SK-N-SH (cell line): ENCODE results near the gene PANX2. TPM values are rescaled to one million over a fixed set of nuclear protein-coding genes. Genes with fewer than 3 reads are reported as not detected.

ENCODE experiments used
- CTCF ChIA-PET: fragments of 300-600, 350-600 bp; formaldehyde crosslinking; extraction: SDS; loops from one replicate; lab custom pipeline; 2021; lab: Yijun Ruan, JAX
- POLR2A ChIA-PET: fragments of 350-600 bp; sonication (Branson Sonifier 250); formaldehyde crosslinking; extraction: SDS; loops from one replicate; lab custom pipeline; 2020; ENCODE audit warnings: antibody characterized with exemption, inconsistent platforms; lab: Yijun Ruan, JAX
- DNase-seq: peaks from one replicate; pipeline ENCODE4 v3.0.0; 2012
- H2AFZ ChIP-seq: fragments of 200-600 bp; sonication (generic); 2 replicates; pipeline ENCODE4 v1.8.1; 2016; ENCODE audit warnings: antibody characterized with exemption, mild to moderate bottlenecking, low read depth
- H3F3A ChIP-seq: fragments of 200-600 bp; sonication (generic); replicated peaks from 2 replicates; pipeline ENCODE3; 2016; ENCODE audit warnings: antibody characterized with exemption, mild to moderate bottlenecking; ENCODE audit not compliant: insufficient read depth
- H3K27ac ChIP-seq, 2 experiments: fragments of 200-500 bp in 1 of 2; fragments of 200-600 bp in 1 of 2; sonication (Bioruptor generic) in 1 of 2; sonication (generic), shearing (Covaris generic) in 1 of 2; 2 replicates each; pipeline versions ENCODE4 v1.5.1 to v1.6.1; 2014 to 2016; ENCODE audit warnings: low read depth in 2 of 2, inconsistent platforms in 1 of 2, low read length in 1 of 2, mild to moderate bottlenecking in 1 of 2, mixed read lengths in 1 of 2
- H3K27me3 ChIP-seq: fragments of 200-600 bp; sonication (generic), shearing (Covaris generic); 2 replicates; pipeline ENCODE4 v1.6.1; 2016; ENCODE audit warnings: mixed run types; ENCODE audit not compliant: insufficient read depth
- H3K36me3 ChIP-seq, 2 experiments: fragments of 200-500 bp in 1 of 2; fragments of 200-600 bp in 1 of 2; sonication (Bioruptor generic) in 1 of 2; sonication (generic) in 1 of 2; replicated peaks in 1 of 2; 2 replicates each; pipeline versions ENCODE3 to v1.5.1; 2014 to 2016; ENCODE audit warnings: low read length in 1 of 2, mild to moderate bottlenecking in 1 of 2; ENCODE audit not compliant: insufficient read depth in 2 of 2, control insufficient read depth in 1 of 2
- H3K4me1 ChIP-seq, 2 experiments: fragments of 200-500 bp in 1 of 2; fragments of 200-600 bp in 1 of 2; sonication (Bioruptor generic) in 1 of 2; sonication (generic), shearing (Covaris generic) in 1 of 2; 2 replicates each; pipeline versions ENCODE4 v1.5.1 to v1.6.1; 2014 to 2016; ENCODE audit warnings: low read depth in 1 of 2, low read length in 1 of 2, mixed run types in 1 of 2; ENCODE audit not compliant: insufficient read depth in 2 of 2, control insufficient read depth in 1 of 2
- H3K4me2 ChIP-seq: fragments of 200-600 bp; sonication (generic), shearing (Covaris generic); 2 replicates; pipeline ENCODE4 v1.6.1; 2017; ENCODE audit warnings: mixed run types
- H3K4me3 ChIP-seq, 2 experiments: fragments of 200-500 bp in 1 of 2; fragments of 200-600 bp in 1 of 2; sonication (Bioruptor generic) in 1 of 2; sonication (generic), shearing (Covaris generic) in 1 of 2; 2 replicates each; pipeline versions ENCODE4 v1.5.1 to v1.8.1; 2014 to 2016; ENCODE audit warnings: low read depth in 2 of 2, inconsistent platforms in 1 of 2, low read length in 1 of 2, mild to moderate bottlenecking in 1 of 2, mixed read lengths in 1 of 2, moderate library complexity in 1 of 2
- H3K79me2 ChIP-seq: fragments of 200-600 bp; sonication (generic); 2 replicates; pipeline ENCODE4 v1.8.1; 2017; ENCODE audit warnings: mild to moderate bottlenecking; ENCODE audit not compliant: insufficient read depth
- H3K9ac ChIP-seq: fragments of 200-600 bp; sonication (generic); 2 replicates; pipeline ENCODE4 v1.6.1; 2017; ENCODE audit warnings: mixed run types
- H3K9me2 ChIP-seq: fragments of 200-600 bp; sonication (generic); 2 replicates; pipeline ENCODE4 v1.6.1; 2017; ENCODE audit warnings: mixed run types
- H3K9me3 ChIP-seq: fragments of 200-600 bp; sonication (generic); 2 replicates; pipeline ENCODE4 v1.6.1; 2017; ENCODE audit warnings: mixed run types, mild to moderate bottlenecking, moderate library complexity
- H4K20me1 ChIP-seq: fragments of 200-600 bp; sonication (generic); 2 replicates; pipeline ENCODE4 v1.6.1; 2017; ENCODE audit warnings: mild to moderate bottlenecking, mixed run types; ENCODE audit not compliant: insufficient read depth
- FOXJ3 ChIP-seq: sonication (generic); formaldehyde crosslinking; IDR thresholded peaks from 2 replicates; pipeline ENCODE4 v1.5.1; 2020; ENCODE audit warnings: mild to moderate bottlenecking, missing genetic modification reagents
- JUND ChIP-seq: IDR thresholded peaks from 2 replicates; pipeline ENCODE4 v1.4.0; 2012
- MXI1 ChIP-seq: IDR thresholded peaks from 2 replicates; pipeline ENCODE4 v1.6.1; 2012; ENCODE audit warnings: mild to moderate bottlenecking, low read depth, low read length, improper control_type of control experiment
- NRF1 ChIP-seq: IDR thresholded peaks from 2 replicates; pipeline ENCODE4 v1.6.1; 2012; ENCODE audit warnings: low read depth, mild to moderate bottlenecking, low read length
- RXRA ChIP-seq: IDR thresholded peaks from 2 replicates; pipeline ENCODE4 v1.4.0; 2012; ENCODE audit warnings: low read depth, mild to moderate bottlenecking, borderline replicate concordance
- SMC3 ChIP-seq: IDR thresholded peaks from 2 replicates; pipeline ENCODE4 v1.6.1; 2012; ENCODE audit warnings: low read depth, low read length, improper control_type of control experiment
- TCF12 ChIP-seq: IDR thresholded peaks from 2 replicates; pipeline ENCODE4 v1.4.0; 2012
- TEAD4 ChIP-seq: IDR thresholded peaks from 2 replicates; pipeline ENCODE4 v1.4.0; 2012; ENCODE audit warnings: mild to moderate bottlenecking, borderline replicate concordance; ENCODE audit not compliant: insufficient read depth
- WGBS: methylation state at CpG from one replicate; pipeline ENCODE4 v1.1.6; 2017; ENCODE audit warnings: low lambda C conversion rate; 5-methylcytosine and 5-hydroxymethylcytosine counted together
- polyA plus RNA-seq, 3 experiments: library from polyadenylated mRNA; depleted of rRNA; stranded (reverse); fragments of >200 nt; gene quantifications; 2 replicates each; pipeline ENCODE4 v1.2.3, GENCODE V29; 2012
- TF ChIP-seq, protein P1 (sequence below): fragments of 200-600 bp; sonication (generic); IDR thresholded peaks from 2 replicates; pipeline ENCODE4 v1.6.1; 2017; ENCODE audit warnings: antibody characterized with exemption, mild to moderate bottlenecking, moderate library complexity
- TF ChIP-seq, protein P2 (sequence below): IDR thresholded peaks from 2 replicates; pipeline ENCODE4; 2012
- TF ChIP-seq, protein P3 (sequence below): IDR thresholded peaks from 2 replicates; pipeline ENCODE4 v1.4.0; 2012; ENCODE audit warnings: low read depth, borderline replicate concordance
- TF ChIP-seq, protein P4 (sequence below): IDR thresholded peaks from 2 replicates; pipeline ENCODE4 v1.4.0; 2012; ENCODE audit warnings: low read depth

PANX2 gene
- polyA plus RNA-seq, 1 of the 3 experiments (the other 2 are of a cell fraction) = 2.4 TPM

DNA sequence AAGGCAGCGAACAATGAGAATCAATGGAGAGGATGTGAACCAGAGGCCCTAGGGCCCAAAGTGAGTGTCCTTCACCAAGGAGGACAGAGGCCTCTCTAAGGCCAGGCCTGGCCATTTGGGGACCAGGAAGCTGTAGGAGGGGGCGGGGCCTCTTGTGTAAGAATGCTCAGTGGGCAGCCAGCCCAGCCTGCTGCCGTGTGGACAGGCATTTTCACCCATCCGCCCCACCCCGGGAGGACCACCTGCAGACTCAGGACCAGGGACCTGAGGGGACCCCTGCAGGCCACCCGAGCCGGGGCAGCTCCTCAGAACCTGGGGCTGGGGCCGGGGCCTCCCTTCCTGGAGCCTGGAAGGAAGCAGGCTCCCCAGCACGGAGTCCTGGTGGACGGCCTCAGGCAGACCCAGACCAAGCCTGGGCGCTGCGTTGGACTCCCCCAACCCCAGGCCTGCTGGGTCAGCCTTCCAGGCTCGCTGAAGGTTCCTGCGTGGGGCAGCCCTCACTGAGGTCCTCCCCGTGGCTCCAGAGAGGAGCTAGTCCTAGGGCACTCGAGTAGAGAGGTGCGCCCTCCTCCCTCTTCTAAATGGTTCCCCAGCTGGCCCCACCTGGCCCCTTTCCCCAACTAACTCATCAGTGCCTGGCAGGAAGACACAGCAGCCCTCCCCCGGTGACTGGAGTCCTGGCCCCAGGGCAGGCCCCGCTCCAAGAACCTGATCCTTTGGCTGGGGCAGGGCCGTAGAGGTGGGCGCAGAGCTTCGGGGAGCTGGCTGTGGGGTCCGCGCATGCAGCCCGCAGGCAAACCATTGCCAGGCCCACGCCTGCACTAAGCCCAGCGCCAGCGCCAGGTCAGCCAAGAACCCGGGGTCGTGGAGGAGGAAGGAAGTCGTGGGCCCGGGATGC, 13.7 kb downstream of the PANX2 start (continued):
- TF ChIP-seq TCF12 = no peak
- no peak for TF ChIP-seq MXI1
- TF ChIP-seq JUND = no peak

DNA sequence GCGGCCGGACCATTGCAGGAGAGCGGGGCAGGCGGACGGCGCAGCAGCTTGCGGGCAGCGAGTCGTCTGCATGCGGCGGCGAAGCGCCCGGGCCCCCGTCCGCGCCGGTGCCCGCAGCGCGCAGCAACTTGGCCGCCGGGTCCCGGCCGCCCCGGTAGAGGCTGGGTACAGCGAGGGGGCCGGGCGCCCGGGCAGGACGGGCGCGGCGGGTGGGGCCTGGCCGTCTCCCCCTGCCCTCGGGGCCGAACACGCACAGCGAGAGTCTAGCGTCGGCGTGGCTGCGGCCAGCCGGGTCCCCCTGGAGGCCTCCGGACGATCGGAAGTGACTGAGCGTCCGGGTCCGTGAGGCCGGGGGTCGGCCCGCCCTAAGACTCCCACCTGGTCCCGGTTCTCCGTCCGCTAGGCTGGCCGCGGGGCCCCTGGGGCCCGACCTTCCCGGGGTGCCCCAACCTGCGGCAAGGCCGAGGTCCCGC, 14.4 kb downstream of the PANX2 start:
- Histone ChIP-seq H3F3A (no peaks in the 10 kb centered on the region), H2AFZ (0 out of 2 replicates have a peak overlapping the region, but pooled peaks have one; percentile 72), H4K20me1 (0 out of 2 replicates have a peak, but pooled peaks cover 10% of the 10 kb centered on the region), H3K79me2 (peaks cover 39% of the 10 kb centered on the region), H3K27ac (no peak overlapping the region; a peak in 1 of 4 replicates), H3K4me1 (peaks cover 3 to 39% of the 10 kb centered on the region in 2 experiments; a peak in 2 of 4 replicates), H3K27me3 (no peaks in the 10 kb centered on the region), H3K9me2 (no peaks in the 10 kb centered on the region), H3K9ac (no peak overlapping the region), H3K4me2 (no peak overlapping the region), H3K36me3 (peaks cover 0 to 5% of the 10 kb centered on the region in 2 experiments), H3K4me3 (no peak overlapping the region), H3K9me3 (no peaks in the 10 kb centered on the region)
- WGBS = 95% methylated on average over 49 of the region's 63 CpGs
- TF ChIP-seq RXRA (no peak), SMC3 (no peak), FOXJ3 (CRISPR knock-in tag) (no peak), TEAD4 (no peak), NRF1 (no peak)
- TF ChIP-seq, protein P1, sequence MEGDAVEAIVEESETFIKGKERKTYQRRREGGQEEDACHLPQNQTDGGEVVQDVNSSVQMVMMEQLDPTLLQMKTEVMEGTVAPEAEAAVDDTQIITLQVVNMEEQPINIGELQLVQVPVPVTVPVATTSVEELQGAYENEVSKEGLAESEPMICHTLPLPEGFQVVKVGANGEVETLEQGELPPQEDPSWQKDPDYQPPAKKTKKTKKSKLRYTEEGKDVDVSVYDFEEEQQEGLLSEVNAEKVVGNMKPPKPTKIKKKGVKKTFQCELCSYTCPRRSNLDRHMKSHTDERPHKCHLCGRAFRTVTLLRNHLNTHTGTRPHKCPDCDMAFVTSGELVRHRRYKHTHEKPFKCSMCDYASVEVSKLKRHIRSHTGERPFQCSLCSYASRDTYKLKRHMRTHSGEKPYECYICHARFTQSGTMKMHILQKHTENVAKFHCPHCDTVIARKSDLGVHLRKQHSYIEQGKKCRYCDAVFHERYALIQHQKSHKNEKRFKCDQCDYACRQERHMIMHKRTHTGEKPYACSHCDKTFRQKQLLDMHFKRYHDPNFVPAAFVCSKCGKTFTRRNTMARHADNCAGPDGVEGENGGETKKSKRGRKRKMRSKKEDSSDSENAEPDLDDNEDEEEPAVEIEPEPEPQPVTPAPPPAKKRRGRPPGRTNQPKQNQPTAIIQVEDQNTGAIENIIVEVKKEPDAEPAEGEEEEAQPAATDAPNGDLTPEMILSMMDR = no peak
- TF ChIP-seq, protein P2, sequence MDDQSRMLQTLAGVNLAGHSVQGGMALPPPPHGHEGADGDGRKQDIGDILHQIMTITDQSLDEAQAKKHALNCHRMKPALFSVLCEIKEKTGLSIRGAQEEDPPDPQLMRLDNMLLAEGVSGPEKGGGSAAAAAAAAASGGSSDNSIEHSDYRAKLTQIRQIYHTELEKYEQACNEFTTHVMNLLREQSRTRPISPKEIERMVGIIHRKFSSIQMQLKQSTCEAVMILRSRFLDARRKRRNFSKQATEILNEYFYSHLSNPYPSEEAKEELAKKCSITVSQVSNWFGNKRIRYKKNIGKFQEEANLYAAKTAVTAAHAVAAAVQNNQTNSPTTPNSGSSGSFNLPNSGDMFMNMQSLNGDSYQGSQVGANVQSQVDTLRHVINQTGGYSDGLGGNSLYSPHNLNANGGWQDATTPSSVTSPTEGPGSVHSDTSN = no peak
- TF ChIP-seq, protein P3, sequence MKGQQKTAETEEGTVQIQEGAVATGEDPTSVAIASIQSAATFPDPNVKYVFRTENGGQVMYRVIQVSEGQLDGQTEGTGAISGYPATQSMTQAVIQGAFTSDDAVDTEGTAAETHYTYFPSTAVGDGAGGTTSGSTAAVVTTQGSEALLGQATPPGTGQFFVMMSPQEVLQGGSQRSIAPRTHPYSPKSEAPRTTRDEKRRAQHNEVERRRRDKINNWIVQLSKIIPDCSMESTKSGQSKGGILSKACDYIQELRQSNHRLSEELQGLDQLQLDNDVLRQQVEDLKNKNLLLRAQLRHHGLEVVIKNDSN = no peak
- TF ChIP-seq, protein P4, sequence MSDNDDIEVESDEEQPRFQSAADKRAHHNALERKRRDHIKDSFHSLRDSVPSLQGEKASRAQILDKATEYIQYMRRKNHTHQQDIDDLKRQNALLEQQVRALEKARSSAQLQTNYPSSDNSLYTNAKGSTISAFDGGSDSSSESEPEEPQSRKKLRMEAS = no peak
- POLR2A ChIA-PET = no interaction called here
- CTCF ChIA-PET = interaction anchor here (1.0 to 1.2 kb wide), 2 partner anchors 36 to 38 kb away, joined by 3 to 5 read pairs; no protein-coding TSS in a partner anchor
- no peak for DNase-seq
